ENCODE data around the gene CDK5RAP3. TPM values are rescaled to one million over a fixed set of nuclear protein-coding genes. Genes with fewer than 3 reads are reported as not detected.

The CDK5RAP3 gene
- polyA plus RNA-seq, 1 of the 3 experiments (the other 2 are of a cell fraction) = 208 TPM

- TF ChIP-seq REST (IDR thresholded peaks at IDR 0.05; ENCODE audit: low read depth, low read length) (no peak), MEF2A (IDR thresholded peaks at IDR 0.05; ENCODE audit: borderline replicate concordance, low read depth) (no peak), RXRA (IDR thresholded peaks at IDR 0.05; ENCODE audit: borderline replicate concordance, low read depth) (no peak)
Observed at GRCh38 chr17:48028736-48029135, 57.8 kb downstream of the CDK5RAP3 start (continued).

GRCh38 chr17:48030531-48030930 is 59.6 kb downstream of the CDK5RAP3 start:
- ChIA-PET POLR2A (interaction anchor here (2.9 kb wide), 1 partner anchor 17 kb away, joined by 16 read pairs; the partner anchor contains the start of gene NFE2L1), CTCF (interaction anchor here (0.9 to 31.3 kb wide), 5 partner anchors 12 to 588 kb away, joined by 3 to 1200 read pairs (median 11); partner anchors contain the start of gene NFE2L1)
- no peak overlapping the region for H3K9ac ChIP-seq
- H3K4me3 ChIP-seq (ENCODE audit: low read depth in 2 of 2, low read length in 1 of 2) = no peak overlapping the region
- H3K27me3 ChIP-seq (ENCODE audit: insufficient read depth) = no peaks in the 10 kb centered on the region
- no peaks in the 10 kb centered on the region for H3K79me2 ChIP-seq (ENCODE audit: insufficient read depth)
- no peak overlapping the region for H3K27ac ChIP-seq (ENCODE audit: low read depth in 2 of 2, low read length in 1 of 2)
- WGBS (ENCODE audit: low lambda C conversion rate) = 76% methylated on average over 5 of the region's 5 CpGs
- peaks cover 14% of the 10 kb centered on the region for H3F3A ChIP-seq (replicated peaks; ENCODE audit: insufficient read depth)
- H2AFZ ChIP-seq (ENCODE audit: low read depth) = no peak overlapping the region
- no peaks in the 10 kb centered on the region for H4K20me1 ChIP-seq (ENCODE audit: insufficient read depth)
- H3K36me3 ChIP-seq (replicated peaks in 1 of 2; ENCODE audit: control insufficient read depth in 1 of 2, insufficient read depth in 2 of 2, low read length in 1 of 2) = no peaks in the 10 kb centered on the region
- TF ChIP-seq RXRA (IDR thresholded peaks at IDR 0.05; ENCODE audit: borderline replicate concordance, low read depth) (no peak), GATA2 (CRISPR knock-in tag; IDR thresholded peaks at IDR 0.05) (no peak), POLR2AphosphoS5 (IDR thresholded peaks at IDR 0.05; ENCODE audit: low read depth, low read length) (no peak), EZH2phosphoT487 (IDR thresholded peaks at IDR 0.05; ENCODE audit: borderline replicate concordance, low read depth) (no peak), EP300 (IDR thresholded peaks at IDR 0.05; ENCODE audit: borderline replicate concordance in 1 of 2, low read depth in 1 of 2, low read length in 1 of 2) (no peak), SMC3 (IDR thresholded peaks at IDR 0.05; ENCODE audit: low read depth, low read length) (no peak), TCF12 (IDR thresholded peaks at IDR 0.05) (no peak), NFIC (IDR thresholded peaks at IDR 0.05; ENCODE audit: borderline replicate concordance) (no peak), PBX3 (IDR thresholded peaks at IDR 0.05) (no peak), RAD21 (IDR thresholded peaks at IDR 0.05; ENCODE audit: low read length) (no peak), CHD2 (IDR thresholded peaks at IDR 0.05; ENCODE audit: low read length, partially characterized antibody) (no peak), TEAD4 (IDR thresholded peaks at IDR 0.05; ENCODE audit: borderline replicate concordance, insufficient read depth) (no peak), ELF1 (IDR thresholded peaks at IDR 0.05) (no peak), MAX (IDR thresholded peaks at IDR 0.05; ENCODE audit: low read depth) (no peak)
- H3K4me2 ChIP-seq = no peak overlapping the region
- H3K9me3 ChIP-seq = no peaks in the 10 kb centered on the region
- H3K9me2 ChIP-seq = no peaks in the 10 kb centered on the region
- no peak for DNase-seq
- H3K4me1 ChIP-seq (ENCODE audit: control insufficient read depth in 1 of 2, insufficient read depth in 2 of 2, low read depth in 1 of 2, low read length in 1 of 2) = peaks cover 8 to 14% of the 10 kb centered on the region in 2 experiments; a peak in 3 of 4 replicates

Other genes starting within 250 kb of the CDK5RAP3 start
- gene TBX21, start 237.9 kb upstream of the CDK5RAP3 start, polyA plus RNA-seq (2012; rRNA removed) = not detected in 2 replicates
- gene OSBPL7, start 149.3 kb upstream of the CDK5RAP3 start, polyA plus RNA-seq (2012; rRNA removed) = 23.7 and 24.7 TPM in 2 replicates
- 133 and 136 TPM in 2 replicates for gene MRPL10, start 139.6 kb upstream of the CDK5RAP3 start, polyA plus RNA-seq (2012; rRNA removed)
- gene LRRC46, start 139.4 kb upstream of the CDK5RAP3 start, polyA plus RNA-seq (2012; rRNA removed) = 1.6 and 1.8 TPM in 2 replicates
- 135 and 139 TPM in 2 replicates for gene SCRN2, start 129.8 kb upstream of the CDK5RAP3 start, polyA plus RNA-seq (2012; rRNA removed)
- gene SP6, start 120.0 kb upstream of the CDK5RAP3 start, polyA plus RNA-seq (2012; rRNA removed) = 0.03 TPM in 2 replicates
- 8.8 and 16.7 TPM in 2 replicates for gene SP2, start 74.9 kb upstream of the CDK5RAP3 start, polyA plus RNA-seq (2012; rRNA removed)
- gene PNPO, start 29.5 kb upstream of the CDK5RAP3 start, polyA plus RNA-seq (2012; rRNA removed) = 26.1 and 33.8 TPM in 2 replicates
- gene PRR15L, start 13.2 kb upstream of the CDK5RAP3 start, polyA plus RNA-seq (2012; rRNA removed) = not detected in 2 replicates
- 31.2 and 36.9 TPM in 2 replicates for gene COPZ2, start 66.7 kb downstream of the CDK5RAP3 start, polyA plus RNA-seq (2012; rRNA removed)
- 159 and 174 TPM in 2 replicates for gene NFE2L1, start 77.2 kb downstream of the CDK5RAP3 start, polyA plus RNA-seq (2012; rRNA removed)
- gene CBX1, start 130.4 kb downstream of the CDK5RAP3 start, polyA plus RNA-seq (2012; rRNA removed) = 102 and 112 TPM in 2 replicates
- 19.0 and 31.6 TPM in 2 replicates for gene SNX11, start 136.7 kb downstream of the CDK5RAP3 start, polyA plus RNA-seq (2012; rRNA removed)

Measured in SK-N-SH (cell line).